DND-41 (cell line): ENCODE measurements around the gene PRKCB.

Experiments used
- CTCF ChIP-seq: IDR thresholded peaks from 2 replicates; pipeline ENCODE4 v1.5.1; 2012; ENCODE audit warnings: borderline replicate concordance, low read length, moderate library complexity, mild to moderate bottlenecking; ENCODE audit not compliant: poor library complexity, severe bottlenecking; ENCODE audit errors: extremely low read depth
- EZH2 ChIP-seq: IDR thresholded peaks from 3 replicates; pipeline ENCODE4 v1.6.1; 2012; ENCODE audit warnings: borderline replicate concordance, low read depth, mild to moderate bottlenecking, moderate library complexity, low read length, inconsistent platforms; ENCODE audit not compliant: severe bottlenecking

GRCh38 chr16:23847948-23848347, 12.2 kb downstream of the PRKCB start:
- TF ChIP-seq CTCF (no peak), EZH2 (no peak)
